Retinal pigment epithelial cell (primary cell): ENCODE data around the gene AK3.

Experiments used
- DNase-seq: peaks from one replicate; pipeline ENCODE4 v3.0.0-alpha.2; 2010; ENCODE audit warnings: low read depth
- H3K4me3 ChIP-seq: 2 replicates; pipeline ENCODE4 v1.5.1; 2011; ENCODE audit warnings: mild to moderate bottlenecking, low read length, control low read depth, moderate library complexity
- TF ChIP-seq, protein P1 (sequence below): conservative IDR thresholded peaks from 2 replicates; pipeline ENCODE4 v1.5.1; 2011; ENCODE audit warnings: low read depth, low read length, control low read depth, inconsistent platforms

Gene AK3

DNA sequence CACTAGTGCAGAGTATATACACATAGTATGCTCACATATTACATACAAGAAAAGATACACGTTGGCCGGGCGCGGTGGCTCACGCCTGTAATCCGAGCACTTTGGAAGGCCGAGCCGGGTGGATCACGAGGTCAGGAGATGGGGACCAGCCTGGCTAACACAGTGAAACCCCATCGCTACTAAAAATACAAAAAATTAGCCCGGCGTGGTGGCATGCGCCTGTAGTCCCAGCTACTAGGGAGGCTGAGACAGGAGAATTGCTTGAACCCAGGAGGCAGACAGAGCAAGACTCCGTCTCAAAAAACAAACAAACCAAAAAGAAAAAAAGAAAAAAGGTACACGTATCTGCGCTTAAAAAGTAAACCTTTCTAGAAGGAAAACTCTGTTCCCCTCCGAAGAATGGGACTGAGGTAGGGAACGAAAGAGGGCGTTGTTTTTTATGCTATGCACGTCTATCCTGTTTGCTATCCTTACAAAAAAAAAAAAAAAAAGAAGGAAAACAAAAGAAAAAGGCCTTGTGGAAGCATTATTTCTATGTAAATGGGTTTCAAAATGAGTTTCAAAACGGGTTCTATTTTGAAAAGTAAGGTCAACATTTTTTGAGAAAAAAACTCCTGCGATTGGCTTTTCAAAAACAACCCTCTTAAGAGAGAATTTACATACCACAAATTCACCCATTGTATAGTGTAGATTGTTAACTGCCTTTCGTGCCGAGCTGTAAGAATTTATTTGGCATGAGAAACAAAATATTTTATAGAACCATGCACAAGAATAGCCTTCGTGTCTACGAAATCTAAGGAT lies 1.2 kb downstream of the AK3 start:
- peak overlapping the region; percentile 76 for H3K4me3 ChIP-seq
- DNase-seq: no peak
- TF ChIP-seq, protein P1, sequence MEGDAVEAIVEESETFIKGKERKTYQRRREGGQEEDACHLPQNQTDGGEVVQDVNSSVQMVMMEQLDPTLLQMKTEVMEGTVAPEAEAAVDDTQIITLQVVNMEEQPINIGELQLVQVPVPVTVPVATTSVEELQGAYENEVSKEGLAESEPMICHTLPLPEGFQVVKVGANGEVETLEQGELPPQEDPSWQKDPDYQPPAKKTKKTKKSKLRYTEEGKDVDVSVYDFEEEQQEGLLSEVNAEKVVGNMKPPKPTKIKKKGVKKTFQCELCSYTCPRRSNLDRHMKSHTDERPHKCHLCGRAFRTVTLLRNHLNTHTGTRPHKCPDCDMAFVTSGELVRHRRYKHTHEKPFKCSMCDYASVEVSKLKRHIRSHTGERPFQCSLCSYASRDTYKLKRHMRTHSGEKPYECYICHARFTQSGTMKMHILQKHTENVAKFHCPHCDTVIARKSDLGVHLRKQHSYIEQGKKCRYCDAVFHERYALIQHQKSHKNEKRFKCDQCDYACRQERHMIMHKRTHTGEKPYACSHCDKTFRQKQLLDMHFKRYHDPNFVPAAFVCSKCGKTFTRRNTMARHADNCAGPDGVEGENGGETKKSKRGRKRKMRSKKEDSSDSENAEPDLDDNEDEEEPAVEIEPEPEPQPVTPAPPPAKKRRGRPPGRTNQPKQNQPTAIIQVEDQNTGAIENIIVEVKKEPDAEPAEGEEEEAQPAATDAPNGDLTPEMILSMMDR: no peak

DNA sequence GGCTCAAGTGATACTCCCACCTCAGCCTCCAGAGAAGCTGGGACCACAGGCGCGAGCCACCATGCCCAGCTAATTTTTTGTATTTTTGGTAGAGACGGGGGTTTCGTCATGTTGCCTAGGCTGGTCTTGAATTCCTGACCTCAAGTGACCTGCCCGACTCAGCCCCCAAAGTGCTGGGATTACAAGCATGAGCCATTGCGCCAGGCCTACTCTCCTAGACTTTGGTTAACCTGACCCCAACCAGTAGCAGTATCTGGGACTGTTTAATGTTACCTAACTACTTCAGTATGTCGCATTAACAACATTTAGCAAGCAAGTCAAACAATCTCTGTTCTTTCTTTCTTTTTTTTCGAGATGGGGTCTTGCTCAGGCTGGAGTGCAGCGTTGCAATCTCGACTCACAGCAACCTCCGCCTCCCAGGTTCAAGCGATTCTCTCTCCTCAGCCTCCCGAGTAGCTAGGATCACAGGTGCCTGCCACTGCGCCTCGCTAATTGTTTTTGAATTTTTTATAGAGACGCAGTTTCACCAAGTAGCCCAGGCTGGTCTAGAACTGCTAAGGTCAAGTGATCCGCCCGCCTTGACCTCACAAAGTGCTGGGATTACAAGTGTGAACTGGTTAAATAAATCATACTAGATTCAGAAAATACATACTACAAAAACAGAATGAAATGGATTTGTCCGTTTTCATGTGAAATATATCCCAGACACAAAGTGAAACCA lies 2.0 kb downstream of the AK3 start:
- peak overlapping the region; percentile 76 for H3K4me3 ChIP-seq

DNA sequence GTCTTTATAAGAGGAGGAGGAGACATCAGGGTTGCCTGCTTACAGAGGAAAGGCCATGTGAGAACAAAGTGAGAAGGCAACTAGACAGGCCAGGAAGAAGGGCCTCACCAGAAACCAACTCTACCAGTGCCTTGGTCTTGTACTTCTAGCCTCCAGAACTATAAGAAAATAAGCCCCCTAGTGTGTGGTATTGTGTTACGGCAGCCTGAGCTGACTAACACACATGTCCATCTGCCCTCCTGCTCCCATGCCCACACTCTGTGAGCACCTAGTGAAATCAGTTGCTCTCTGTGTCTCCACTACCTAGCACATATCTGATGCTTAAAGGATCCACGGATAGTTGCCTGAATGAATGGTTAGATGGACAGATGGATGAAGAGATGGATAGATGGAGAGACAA lies 6.9 kb downstream of the AK3 start:
- TF ChIP-seq, protein P1: no peak
- H3K4me3 ChIP-seq: no peak overlapping the region
- no peak for DNase-seq

More for the DNA sequence above, 2.0 kb downstream of the AK3 start:
- no peak for DNase-seq
- TF ChIP-seq, protein P1: no peak

DNA sequence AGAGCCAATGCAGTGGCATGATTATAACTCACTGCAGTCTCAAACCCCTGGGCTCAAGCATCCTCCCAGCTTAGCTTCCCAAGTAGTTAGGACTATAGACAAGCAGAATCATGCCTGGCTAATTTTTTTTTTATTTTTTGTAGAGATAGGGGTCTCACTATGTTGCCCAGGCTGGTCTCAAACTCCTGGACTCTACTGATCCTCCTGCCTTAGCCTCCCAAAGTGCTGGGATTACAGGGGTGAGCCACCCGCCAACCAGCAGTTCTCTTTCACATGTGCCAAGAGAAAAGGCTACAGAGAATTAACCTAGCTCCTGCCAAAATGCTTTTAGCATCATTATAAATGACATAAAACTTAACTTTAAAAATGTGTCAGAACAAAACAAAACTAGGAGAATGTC lies 8.1 kb downstream of the AK3 start:
- no peak overlapping the region for H3K4me3 ChIP-seq
- DNase-seq: no peak
- TF ChIP-seq, protein P1: no peak

DNA sequence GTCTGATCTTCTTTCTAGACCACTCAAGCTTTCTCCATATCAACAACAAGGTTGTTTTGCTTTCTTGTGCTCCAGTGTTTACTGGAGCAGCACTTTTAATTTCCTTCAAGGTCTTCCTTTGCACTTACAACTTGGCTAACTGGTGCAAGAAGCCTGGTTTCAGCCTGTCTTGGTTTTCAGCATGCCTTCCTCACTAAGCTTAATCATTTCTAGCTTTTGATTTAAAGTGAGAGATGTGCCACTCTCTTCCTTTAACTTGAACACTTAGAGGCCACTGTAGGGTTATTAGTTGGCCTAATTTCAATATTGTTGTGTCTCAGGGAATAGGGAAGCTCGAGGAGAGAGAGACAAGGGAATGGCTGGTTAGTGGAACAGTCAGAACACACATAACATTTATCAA lies 13.4 kb downstream of the AK3 start:
- DNase-seq: no peak
- TF ChIP-seq, protein P1: no peak

DNA sequence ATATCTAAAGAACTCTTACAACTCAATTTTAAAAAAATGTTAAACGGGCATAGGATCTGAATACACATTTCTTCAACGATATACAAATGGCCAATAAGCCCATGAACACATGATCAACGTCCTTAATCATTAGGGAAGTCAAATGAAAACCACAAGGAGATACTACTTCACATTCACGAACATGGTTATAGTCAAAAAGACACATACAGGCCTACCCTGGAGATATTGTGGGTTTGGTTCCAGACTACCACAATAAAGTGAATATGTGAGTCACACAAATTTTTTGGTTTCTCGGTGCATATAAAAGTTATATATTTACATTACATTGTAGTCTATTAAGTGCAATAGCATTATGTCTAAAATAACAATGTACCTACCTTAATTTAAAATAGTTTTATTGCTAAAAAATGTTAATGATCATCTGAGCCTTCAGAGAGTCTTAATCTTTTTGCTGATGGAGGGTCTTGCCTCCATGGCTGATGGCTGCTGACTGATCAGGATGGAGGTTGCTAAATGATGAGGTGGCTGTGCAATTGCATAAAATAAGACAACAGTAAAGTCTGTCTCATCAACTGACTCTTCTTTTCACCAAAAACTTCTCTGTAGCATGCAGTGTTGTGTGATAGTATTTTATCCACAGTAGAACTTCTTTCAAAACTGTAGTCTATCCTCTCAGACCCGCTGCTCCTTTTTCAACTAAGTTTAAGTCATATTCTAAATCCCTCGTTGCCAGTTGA lies 15.1 kb downstream of the AK3 start:
- DNase-seq: no peak
- H3K4me3 ChIP-seq: no peak overlapping the region
- TF ChIP-seq, protein P1: no peak

More for the DNA sequence above, 13.4 kb downstream of the AK3 start:
- H3K4me3 ChIP-seq: no peak overlapping the region
